Measurements from ENCODE around the gene CTSZ.

DNA sequence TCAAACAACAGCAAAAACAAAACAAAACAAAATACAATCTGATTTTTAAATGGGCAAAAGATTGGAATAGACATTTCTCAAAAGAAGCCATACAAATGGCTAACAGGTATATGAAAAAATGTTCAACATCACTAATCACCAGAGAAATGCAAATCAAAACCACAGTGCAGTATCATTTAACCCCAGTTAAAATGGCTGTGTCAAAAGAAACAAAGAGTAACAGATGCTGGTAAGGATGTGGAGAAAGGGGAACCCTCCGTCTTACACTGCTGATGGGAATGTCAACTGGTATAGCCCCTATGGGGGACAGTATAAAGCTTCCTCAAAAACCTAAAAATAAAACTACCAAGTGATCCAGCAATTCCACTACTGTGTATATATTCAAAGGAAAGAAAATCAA is 36.9 kb downstream of the CTSZ start:
- TF ChIP-seq, protein P1, sequence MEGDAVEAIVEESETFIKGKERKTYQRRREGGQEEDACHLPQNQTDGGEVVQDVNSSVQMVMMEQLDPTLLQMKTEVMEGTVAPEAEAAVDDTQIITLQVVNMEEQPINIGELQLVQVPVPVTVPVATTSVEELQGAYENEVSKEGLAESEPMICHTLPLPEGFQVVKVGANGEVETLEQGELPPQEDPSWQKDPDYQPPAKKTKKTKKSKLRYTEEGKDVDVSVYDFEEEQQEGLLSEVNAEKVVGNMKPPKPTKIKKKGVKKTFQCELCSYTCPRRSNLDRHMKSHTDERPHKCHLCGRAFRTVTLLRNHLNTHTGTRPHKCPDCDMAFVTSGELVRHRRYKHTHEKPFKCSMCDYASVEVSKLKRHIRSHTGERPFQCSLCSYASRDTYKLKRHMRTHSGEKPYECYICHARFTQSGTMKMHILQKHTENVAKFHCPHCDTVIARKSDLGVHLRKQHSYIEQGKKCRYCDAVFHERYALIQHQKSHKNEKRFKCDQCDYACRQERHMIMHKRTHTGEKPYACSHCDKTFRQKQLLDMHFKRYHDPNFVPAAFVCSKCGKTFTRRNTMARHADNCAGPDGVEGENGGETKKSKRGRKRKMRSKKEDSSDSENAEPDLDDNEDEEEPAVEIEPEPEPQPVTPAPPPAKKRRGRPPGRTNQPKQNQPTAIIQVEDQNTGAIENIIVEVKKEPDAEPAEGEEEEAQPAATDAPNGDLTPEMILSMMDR (IDR thresholded peaks at IDR 0.05; ENCODE audit: low read depth, low read length, missing input control): no peak
- TF ChIP-seq, protein P2, sequence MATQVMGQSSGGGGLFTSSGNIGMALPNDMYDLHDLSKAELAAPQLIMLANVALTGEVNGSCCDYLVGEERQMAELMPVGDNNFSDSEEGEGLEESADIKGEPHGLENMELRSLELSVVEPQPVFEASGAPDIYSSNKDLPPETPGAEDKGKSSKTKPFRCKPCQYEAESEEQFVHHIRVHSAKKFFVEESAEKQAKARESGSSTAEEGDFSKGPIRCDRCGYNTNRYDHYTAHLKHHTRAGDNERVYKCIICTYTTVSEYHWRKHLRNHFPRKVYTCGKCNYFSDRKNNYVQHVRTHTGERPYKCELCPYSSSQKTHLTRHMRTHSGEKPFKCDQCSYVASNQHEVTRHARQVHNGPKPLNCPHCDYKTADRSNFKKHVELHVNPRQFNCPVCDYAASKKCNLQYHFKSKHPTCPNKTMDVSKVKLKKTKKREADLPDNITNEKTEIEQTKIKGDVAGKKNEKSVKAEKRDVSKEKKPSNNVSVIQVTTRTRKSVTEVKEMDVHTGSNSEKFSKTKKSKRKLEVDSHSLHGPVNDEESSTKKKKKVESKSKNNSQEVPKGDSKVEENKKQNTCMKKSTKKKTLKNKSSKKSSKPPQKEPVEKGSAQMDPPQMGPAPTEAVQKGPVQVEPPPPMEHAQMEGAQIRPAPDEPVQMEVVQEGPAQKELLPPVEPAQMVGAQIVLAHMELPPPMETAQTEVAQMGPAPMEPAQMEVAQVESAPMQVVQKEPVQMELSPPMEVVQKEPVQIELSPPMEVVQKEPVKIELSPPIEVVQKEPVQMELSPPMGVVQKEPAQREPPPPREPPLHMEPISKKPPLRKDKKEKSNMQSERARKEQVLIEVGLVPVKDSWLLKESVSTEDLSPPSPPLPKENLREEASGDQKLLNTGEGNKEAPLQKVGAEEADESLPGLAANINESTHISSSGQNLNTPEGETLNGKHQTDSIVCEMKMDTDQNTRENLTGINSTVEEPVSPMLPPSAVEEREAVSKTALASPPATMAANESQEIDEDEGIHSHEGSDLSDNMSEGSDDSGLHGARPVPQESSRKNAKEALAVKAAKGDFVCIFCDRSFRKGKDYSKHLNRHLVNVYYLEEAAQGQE (IDR thresholded peaks at IDR 0.05): no peak
- TF ChIP-seq JUND (IDR thresholded peaks at IDR 0.05) (no peak), RAD21 (IDR thresholded peaks at IDR 0.05) (no peak), EGR1 (IDR thresholded peaks at IDR 0.05; ENCODE audit: low read depth in 2 of 2) (no peak), HNF4A (conservative IDR thresholded peaks at IDR 0.05) (no peak)
- TF ChIP-seq, protein P3, sequence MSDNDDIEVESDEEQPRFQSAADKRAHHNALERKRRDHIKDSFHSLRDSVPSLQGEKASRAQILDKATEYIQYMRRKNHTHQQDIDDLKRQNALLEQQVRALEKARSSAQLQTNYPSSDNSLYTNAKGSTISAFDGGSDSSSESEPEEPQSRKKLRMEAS (IDR thresholded peaks at IDR 0.05): no peak
- TF ChIP-seq, protein P4, sequence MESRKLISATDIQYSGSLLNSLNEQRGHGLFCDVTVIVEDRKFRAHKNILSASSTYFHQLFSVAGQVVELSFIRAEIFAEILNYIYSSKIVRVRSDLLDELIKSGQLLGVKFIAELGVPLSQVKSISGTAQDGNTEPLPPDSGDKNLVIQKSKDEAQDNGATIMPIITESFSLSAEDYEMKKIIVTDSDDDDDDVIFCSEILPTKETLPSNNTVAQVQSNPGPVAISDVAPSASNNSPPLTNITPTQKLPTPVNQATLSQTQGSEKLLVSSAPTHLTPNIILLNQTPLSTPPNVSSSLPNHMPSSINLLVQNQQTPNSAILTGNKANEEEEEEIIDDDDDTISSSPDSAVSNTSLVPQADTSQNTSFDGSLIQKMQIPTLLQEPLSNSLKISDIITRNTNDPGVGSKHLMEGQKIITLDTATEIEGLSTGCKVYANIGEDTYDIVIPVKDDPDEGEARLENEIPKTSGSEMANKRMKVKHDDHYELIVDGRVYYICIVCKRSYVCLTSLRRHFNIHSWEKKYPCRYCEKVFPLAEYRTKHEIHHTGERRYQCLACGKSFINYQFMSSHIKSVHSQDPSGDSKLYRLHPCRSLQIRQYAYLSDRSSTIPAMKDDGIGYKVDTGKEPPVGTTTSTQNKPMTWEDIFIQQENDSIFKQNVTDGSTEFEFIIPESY (IDR thresholded peaks at IDR 0.05): no peak
